GM18517 (cell line): Measurements from ENCODE around the gene RAB12.

Source experiments
- ATAC-seq: cut with Tn5 transposase; IDR thresholded peaks from one replicate; pipeline ENCODE4 v1.9.1; 2021; ENCODE audit warnings: mild to moderate bottlenecking, moderate library complexity; ENCODE audit not compliant: unreplicated experiment

The RAB12 gene

DNA sequence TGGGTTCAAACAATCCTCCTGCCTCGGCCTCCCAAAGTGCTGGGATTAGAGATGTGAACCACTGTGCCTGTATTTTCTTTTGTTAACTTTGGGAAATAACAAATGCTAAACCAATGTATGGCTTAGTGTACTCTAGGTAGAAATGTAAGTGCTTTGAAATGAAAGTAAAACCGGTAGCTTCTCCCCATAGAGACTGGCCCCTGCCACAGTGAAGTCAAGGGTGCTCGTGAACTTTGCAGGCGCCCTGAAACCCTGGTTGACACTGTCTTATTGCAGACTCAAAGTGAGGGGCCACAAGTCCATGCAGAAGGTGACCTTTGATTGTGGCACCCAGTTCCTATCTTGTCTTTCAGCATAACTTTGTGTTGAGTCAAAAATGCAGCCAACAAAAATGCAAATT, 72.0 kb downstream of the RAB12 start:
- no peak for ATAC-seq

DNA sequence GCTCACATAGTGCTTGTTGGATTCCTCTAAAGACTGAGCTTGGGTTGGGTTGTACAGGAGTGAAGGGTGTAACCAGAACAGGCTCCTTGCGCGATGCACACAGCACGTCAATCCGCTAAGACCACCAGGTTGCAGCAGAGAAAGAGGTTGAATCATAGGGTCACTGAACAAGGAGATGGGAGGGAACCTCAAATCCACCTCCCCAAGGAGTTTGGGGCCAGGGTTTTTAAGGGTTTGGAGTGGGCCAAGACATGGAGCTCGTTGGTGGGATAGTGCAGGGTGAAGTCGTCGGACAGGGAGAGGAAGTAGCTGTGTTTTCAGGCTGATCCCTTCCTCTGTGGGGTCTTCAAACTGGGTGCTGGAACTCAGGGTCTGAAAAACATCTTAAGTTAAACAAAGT, 75.3 kb downstream of the RAB12 start:
- ATAC-seq = no peak

DNA sequence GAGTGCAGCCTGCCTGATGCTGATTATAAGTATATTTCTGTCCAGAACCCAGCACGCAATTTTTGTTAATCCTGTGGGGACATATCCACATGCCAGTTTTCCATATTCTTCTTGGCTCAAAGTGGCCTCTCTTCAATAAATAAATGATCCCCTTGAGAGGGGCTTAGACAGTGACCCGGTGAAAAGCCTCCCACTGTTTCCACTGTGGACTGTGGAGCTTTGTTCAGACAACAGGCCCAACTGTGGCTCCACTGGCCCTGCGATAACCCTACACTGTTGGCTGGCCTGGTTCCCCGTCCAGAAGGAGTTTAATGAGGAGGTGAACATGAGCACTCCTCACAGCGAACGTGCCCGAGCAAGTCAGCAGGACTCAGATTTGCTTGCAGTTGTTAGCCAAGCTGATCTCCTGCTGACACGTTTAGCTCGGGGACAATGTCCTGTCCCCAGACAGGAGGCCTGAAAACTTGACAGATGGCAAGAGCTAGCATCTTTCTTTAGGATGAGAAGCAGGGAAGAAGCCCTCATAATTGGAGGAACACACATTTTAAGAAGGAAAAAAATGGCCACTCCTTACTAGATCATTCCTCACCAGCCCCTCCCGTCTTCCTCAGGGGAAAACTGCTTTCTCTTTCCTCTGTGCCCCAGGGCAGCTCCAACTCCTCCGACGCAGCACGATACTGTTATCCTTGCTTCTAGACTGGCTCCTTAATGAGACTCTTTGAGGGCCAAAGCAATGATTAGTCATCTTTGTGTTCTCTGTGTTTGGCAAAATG, 76.1 kb downstream of the RAB12 start:
- ATAC-seq = no peak

DNA sequence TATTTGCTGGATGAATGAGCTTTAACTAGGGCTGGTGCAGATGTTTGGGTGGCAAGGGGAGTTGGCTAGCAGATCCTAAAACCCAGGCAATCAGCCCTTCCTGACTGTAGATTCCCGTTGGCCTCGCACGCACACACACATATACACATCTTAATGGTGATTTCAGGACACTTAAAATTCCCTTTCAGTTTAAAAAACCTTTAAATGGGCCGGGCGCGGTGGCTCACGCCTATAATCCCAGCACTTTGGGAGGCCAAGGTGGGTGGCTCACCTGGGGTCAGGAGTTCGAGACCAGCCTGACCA, 76.6 kb downstream of the RAB12 start:
- ATAC-seq = no peak

DNA sequence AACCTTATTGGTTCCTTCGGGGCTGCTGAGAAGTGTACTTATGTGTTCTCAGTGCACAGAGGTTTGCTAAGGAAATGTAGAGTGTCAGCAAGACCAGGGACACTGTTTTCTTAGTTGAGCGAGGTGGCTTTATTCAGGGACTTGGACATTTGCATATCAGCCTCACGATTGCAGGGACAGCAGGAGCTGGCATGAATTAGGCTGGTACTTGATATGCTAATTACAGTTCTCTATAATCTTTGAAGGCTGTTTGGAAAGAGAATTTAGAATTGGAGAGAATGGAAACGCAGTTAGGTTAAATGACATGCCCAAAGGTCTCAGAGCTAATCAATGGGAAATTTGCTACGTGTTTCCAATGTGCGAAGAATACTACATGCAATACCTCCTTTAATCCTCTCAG, 77.4 kb downstream of the RAB12 start:
- ATAC-seq = no peak

DNA sequence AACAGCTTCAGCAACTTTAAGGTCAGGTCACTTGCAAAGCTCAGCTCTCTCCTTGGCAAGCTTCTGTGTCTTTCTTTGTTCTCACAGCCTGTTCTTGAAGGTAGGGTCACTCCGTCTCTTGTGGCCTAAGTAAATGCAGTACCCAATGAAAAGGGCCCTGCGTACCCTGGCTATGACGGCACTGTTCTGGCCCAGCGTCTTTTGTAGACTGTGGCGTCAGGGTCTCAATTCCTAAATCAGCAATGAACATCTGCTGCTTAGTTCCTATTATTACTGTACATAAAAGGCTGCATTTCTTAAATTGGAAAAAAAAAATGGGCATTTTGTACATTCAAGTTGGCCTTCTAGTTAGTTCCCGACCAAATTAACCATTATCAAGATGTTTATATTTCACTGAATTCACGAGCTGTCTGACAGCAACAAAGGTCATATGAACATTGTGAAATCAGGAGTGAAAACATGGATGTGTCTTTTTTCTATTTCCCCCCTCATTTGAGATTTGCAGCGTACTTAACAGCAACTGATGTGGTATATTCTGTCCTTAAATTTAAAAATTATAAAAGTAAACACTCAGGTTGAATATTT, 79.1 kb downstream of the RAB12 start:
- ATAC-seq = no peak

DNA sequence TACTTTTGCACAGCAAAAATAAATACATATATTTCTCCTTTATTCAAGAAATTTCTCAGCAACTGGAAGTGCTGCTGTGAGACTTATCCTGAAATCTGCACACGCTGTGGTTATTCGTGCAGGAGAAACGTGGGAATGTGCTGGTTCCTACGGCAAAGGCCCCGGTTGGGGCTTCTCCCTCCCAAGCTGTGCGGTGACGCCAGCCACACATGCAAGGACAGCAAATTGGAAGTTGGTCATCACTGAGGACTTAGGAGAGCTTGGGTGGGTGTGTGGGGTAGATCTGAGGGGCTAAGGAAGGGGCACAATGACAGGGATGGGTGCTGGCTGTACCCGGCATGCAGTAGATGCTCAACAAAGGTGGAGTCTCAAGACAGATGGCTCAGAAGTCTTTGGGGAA, 79.6 kb downstream of the RAB12 start:
- no peak for ATAC-seq
